ENCODE results near the gene HIRA.

HIRA gene

GRCh38 chr22:19431649-19432132 lies at the start of gene HIRA:
HIRA (minus strand) TSS chr22:19431733; CDS start chr22:19431476, 257 bp downstream.
- H3K27ac ChIP-seq, result peak within 1 kb of the TSS; percentile 94
- peak; percentile 55 for DNase-seq (ENCODE audit: low read depth, low spot score)

- no peak overlapping the region for H3K27ac ChIP-seq
- DNase-seq (ENCODE audit: low read depth, low spot score), result no peak
Observed at GRCh38 chr22:19480789-19481188, 49.3 kb upstream of the HIRA start.

GRCh38 chr22:19480173-19480568 lies 48.6 kb upstream of the HIRA start:
- no peak for DNase-seq (ENCODE audit: low read depth, low spot score)
- no peak overlapping the region for H3K27ac ChIP-seq

GRCh38 chr22:19479355-19480172 lies 48.0 kb upstream of the HIRA start, which contains the start of gene CDC45:
CDC45 (plus strand) TSS chr22:19479920; CDS start chr22:19479969, 49 bp downstream.
- H3K27ac ChIP-seq, result peak within 1 kb of the TSS; percentile 92
- DNase-seq (ENCODE audit: low read depth, low spot score), result peak; percentile 93

GRCh38 chr22:19478901-19479354 lies 47.4 kb upstream of the HIRA start, which contains the start of gene UFD1:
UFD1 (minus strand) TSS chr22:19479193; CDS start chr22:19479085, 108 bp downstream.
- H3K27ac ChIP-seq, result peak within 1 kb of the TSS; percentile 92
- peak; percentile 24 for DNase-seq (ENCODE audit: low read depth, low spot score)

GRCh38 chr22:19478045-19478900 lies 46.7 kb upstream of the HIRA start:
- DNase-seq (ENCODE audit: low read depth, low spot score), result no peak
- H3K27ac ChIP-seq, result peak overlapping the region; percentile 92

- peak overlapping the region; percentile 92 for H3K27ac ChIP-seq
- DNase-seq (ENCODE audit: low read depth, low spot score), result no peak
Observed at GRCh38 chr22:19477321-19478044, 46.0 kb upstream of the HIRA start.

GRCh38 chr22:19476023-19476422 lies 44.5 kb upstream of the HIRA start:
- DNase-seq (ENCODE audit: low read depth, low spot score), result no peak
- H3K27ac ChIP-seq, result peak overlapping the region; percentile 49

- DNase-seq (ENCODE audit: low read depth, low spot score), result no peak
- H3K27ac ChIP-seq, result no peak overlapping the region
Observed at GRCh38 chr22:19473578-19473977, 42.0 kb upstream of the HIRA start.

- no peak for DNase-seq (ENCODE audit: low read depth, low spot score)
Observed at GRCh38 chr22:19472233-19472632, 40.7 kb upstream of the HIRA start.

GRCh38 chr22:19471572-19471971 lies 40.0 kb upstream of the HIRA start:
- no peak overlapping the region for H3K27ac ChIP-seq
- DNase-seq (ENCODE audit: low read depth, low spot score), result no peak

More at GRCh38 chr22:19472233-19472632, 40.7 kb upstream of the HIRA start:
- H3K27ac ChIP-seq, result no peak overlapping the region

- DNase-seq (ENCODE audit: low read depth, low spot score), result no peak
Observed at GRCh38 chr22:19470010-19470409, 38.5 kb upstream of the HIRA start.

GRCh38 chr22:19469421-19469820 lies 37.9 kb upstream of the HIRA start:
- no peak for DNase-seq (ENCODE audit: low read depth, low spot score)
- no peak overlapping the region for H3K27ac ChIP-seq

More at GRCh38 chr22:19470010-19470409, 38.5 kb upstream of the HIRA start:
- H3K27ac ChIP-seq, result no peak overlapping the region

GRCh38 chr22:19467912-19468311 lies 36.4 kb upstream of the HIRA start:
- H3K27ac ChIP-seq, result no peak overlapping the region
- DNase-seq (ENCODE audit: low read depth, low spot score), result no peak

- H3K27ac ChIP-seq, result no peak overlapping the region
- DNase-seq (ENCODE audit: low read depth, low spot score), result no peak
Observed at GRCh38 chr22:19466848-19467752, 35.6 kb upstream of the HIRA start.

GRCh38 chr22:19466126-19466716 lies 34.7 kb upstream of the HIRA start:
- DNase-seq (ENCODE audit: low read depth, low spot score), result no peak
- H3K27ac ChIP-seq, result no peak overlapping the region

GRCh38 chr22:19464975-19465374 lies 33.4 kb upstream of the HIRA start:
- no peak for DNase-seq (ENCODE audit: low read depth, low spot score)
- no peak overlapping the region for H3K27ac ChIP-seq

- DNase-seq (ENCODE audit: low read depth, low spot score), result no peak
- no peak overlapping the region for H3K27ac ChIP-seq
Observed at GRCh38 chr22:19464546-19464945, 33.0 kb upstream of the HIRA start.
